CD4-positive, alpha-beta T cell treated with Interleukin-4 for 1 hour (primary cell): ENCODE measurements around the gene S100A4.
"Not testable (repeated sequence)": the region's sequence is repeated elsewhere in the genome, so short reads cannot be mapped to it uniquely, and the experiment has no call there.

Experiments
- DNase-seq, 2 donors: peaks; one replicate each; pipeline ENCODE4 v3.0.0-alpha.2; 2020 to 2022

The S100A4 gene

DNA sequence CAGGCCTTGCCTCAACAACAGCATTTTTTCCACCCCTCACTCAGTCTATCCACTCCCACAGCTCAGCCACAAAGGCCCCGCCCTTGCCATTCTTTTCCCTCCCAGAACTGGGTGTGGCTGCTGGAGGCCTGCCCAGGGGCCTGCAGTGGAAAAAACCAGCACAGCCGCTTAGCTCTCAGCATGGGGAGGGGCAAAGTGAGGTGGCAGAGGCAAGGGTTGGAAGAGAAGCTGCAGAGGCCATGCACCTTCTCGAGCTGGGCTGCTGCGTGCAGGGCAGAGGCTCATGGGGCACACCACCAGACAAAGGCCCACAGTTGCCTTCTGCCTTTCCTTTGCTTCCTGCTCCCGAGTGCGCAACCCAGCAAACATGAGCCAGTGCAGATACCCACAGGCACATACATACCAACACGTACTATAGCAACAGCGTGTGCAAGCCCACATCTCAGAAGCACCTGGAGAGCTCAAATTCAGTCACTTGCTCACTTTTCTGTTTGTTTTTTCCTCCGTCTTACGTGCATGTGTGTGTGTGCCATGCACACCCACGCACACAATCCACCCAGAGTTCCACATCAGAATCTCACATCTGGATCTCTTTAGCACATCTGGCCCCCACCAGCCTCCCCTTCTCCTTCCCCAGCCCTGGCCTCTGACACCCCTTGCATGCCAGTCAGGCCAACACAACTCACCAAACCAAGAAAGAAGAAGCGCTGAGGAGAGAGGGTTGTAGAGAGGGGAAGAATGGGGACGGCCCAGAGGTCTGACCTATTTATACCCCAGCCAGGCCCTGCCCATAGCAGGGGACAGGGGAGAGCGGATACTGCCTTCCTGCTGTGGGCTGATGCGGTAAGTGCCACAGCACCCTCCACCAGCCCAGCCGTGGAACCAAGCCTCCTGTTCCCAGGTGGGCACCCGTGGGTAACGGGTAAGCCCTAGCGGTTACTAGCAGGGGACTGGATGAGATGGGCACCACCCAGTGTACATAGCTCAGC is at the start of gene S100A4:
Gene S100A4, minus strand, starts transcription at position 740 of the 989 bp plus-strand sequence. CDS start 1,012 bp downstream, outside the sequence.
- DNase-seq, result peak; percentile 83 to 90

DNA sequence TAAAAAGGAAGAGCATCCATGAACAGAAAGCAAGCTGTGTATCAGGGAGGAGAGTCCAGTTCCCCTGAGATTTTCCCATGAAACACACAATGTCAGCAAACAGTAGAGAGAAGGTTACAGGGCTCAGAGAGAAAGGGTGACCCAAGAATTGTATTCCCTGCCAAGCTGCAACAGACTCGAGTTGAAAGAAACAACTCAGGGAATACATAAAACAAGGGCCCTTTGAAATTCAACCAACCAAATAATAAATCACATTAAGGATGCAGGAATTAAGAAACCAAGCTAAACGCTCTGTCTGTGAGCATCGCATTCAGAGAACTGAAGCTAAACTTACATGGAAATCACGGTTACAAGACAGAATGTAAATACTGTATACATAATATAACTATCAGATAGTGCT is 47.1 kb upstream of the S100A4 start:
- DNase-seq, result no peak

DNA sequence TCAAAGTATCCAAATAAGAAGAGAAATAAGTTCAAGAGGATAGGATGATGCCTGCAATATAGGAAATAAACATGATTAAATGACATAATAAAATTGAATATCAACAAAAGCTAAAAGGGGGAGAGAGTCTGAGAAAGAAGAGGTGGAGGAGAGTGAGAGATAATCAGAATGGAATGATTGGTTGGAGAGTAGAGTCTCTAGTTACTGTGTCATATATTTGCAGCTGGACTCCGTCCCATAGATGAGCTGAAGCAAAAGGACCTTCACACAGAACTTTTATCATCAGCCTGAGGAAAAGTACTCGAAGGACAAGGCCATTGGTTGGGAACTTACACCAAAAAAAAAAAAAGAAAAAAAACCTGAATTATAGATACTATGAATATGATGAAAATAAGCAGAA is 42.9 kb upstream of the S100A4 start:
- DNase-seq, result no peak

DNA sequence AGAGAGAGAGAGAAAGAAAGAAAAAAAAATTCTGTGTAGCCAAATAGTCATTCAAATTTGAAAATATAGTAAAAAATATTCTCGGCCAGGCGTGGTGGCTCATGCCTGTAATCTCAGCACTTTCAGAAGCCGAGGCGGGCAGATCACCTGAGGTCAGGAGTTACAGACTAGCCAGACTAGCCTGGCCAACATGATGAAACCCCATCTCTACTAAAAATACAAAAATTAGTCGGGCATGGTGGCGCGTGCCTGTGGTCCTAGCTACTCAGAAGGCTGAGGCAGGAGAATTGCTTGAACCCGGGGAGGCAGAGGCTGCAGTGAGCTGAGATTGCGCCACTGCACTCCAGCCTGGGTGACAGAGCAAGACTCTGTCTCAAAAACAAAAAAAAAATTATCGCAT is 42.4 kb upstream of the S100A4 start:
- DNase-seq, result not testable (repeated sequence)

DNA sequence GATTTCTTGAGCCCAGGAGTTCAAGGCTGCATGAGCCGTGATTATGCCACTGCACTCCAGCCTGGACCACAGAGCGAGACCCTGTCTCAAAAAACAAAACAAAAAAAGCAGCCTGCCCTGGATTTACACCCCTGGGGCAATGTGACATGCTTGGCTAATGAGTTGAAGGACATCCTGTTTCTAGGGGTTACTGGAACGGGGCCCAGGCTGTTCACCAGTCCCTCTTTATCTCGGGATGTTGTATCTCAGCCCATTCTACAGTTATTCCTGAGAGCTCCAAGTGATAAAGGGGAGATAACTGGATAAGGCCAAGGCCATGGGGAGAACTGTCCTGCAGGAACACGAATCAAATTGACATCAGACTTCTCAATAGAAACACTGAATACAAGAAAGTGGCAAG is 41.7 kb upstream of the S100A4 start:
- DNase-seq, result no peak

DNA sequence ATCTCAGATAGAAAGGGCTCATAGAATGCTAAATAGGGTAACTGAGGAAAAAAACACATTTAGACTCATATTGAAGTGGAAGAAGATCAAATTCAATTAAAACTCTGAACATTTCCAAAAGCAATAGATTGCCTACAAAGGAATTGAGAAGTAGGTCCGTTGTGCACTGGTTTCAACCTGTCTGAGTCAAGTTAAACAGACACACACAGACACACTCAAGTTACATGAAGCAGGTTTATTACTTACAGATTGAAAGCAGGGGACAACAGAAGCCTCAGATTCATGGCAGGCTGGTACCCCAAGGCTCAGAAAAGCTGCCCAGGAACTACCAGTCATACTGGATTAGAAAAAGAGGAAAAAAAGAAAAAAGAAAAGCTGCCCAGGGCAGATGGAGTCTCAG is 40.7 kb upstream of the S100A4 start:
- no peak for DNase-seq

DNA sequence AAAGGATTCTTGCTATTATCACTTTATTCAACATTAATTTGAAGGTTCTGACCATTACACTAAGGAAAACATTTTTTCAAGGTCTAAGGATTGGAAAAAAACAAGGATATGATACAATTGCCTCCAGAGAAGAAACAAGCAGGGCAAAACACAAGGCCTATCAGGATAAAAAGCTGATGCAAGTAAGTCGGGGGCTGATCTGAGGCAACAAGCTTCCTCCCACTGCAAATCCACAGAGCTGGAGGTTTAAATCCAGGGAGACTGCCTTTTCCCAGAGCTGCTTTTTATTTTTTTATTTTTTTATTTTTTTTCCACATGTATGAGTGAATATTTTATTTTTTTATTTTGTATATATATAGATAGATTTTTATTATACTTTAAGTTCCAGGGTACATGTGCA is 39.4 kb upstream of the S100A4 start:
- no peak for DNase-seq

DNA sequence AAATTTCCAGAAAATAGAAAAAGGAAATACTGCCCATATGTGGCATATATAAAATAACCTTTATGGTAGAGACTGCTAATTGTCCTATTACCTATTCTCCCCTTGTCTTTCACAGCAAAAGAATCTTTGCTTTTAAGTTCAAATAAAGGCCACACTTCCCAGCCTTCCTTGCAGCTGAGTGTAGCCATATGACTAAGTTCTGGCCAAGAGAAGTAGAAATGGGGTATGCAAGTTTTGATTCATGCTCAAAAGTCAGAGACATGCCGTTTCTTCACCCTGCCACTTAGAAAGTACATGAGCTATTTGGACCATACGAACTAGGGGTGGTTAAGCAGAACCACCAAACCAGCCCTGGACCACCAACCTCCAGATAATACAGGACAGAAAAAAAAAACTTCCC is 38.4 kb upstream of the S100A4 start:
- no peak for DNase-seq

DNA sequence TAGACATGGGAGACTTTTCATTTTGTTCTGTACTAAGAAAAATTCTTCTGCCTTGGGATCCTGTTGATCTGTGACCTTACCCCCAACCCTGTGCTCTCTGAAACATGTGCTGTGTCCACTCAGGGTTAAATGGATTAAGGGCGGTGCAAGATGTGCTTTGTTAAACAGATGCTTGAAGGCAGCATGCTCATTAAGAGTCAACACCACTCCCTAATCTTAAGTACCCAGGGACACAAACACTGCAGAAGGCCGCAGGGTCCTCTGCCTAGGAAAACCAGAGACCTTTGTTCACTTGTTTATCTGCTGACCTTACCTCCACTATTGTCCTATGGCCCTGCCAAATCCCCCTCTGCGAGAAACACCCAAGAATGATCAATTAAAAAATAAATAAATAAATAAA is 37.9 kb upstream of the S100A4 start:
- DNase-seq, result not testable (repeated sequence)

DNA sequence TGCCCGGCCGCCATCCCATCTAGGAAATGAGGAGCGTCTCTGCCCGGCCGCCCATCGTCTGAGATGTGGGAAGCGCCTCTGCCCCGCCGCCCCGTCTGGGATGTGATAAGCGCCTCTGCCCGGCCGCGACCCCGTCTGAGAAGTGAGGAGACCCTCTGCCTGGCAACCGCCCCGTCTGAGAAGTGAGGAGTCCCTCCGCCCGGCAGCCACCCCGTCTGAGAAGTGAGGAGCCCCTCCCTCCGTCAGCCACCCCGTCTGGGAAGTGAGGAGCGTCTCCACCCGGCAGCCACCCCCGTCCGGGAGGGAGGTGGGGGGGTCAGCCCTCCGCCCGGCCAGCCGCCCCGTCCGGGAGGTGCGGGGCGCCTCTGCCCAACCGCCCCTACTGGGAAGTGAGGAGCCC is 37.2 kb upstream of the S100A4 start:
- not testable (repeated sequence) for DNase-seq

DNA sequence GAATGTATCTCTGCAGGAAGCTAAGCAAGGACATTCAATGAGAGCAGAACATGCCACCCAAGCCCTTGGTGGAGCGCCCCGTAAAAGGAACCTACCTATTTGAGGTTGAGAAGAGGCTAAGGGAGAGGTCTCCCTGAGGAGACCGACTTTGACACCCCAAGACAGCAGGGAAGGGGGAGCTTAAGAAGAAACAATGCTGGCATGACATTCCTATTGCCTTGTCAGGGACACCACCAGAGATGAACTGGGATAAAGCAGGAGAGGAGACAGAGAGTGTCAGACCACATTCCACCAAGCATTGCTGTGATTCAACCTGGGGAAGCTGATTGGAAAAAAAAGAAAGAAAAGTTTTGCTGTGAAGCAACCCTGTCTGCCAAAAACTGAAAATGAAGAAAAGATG is 33.3 kb upstream of the S100A4 start:
- no peak for DNase-seq

DNA sequence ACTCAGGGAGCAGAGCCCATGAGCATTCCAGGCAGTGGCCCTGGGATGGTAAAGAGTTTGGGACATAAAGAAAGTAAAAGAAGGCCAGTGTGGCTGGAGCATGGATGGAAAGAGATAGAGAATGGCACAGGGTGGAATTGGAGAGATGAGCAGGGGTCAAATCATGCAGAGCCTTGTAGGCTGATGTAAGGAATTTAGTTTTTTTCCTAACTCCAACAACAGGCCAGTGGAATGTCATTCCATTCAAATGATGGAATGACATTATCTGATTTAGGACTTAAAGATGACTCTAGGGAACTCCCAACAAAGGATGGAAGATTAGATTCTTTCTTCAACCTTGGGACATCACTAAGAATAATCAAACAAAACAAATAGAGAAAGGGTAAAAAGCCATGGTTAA is 32.9 kb upstream of the S100A4 start:
- DNase-seq, result no peak

DNA sequence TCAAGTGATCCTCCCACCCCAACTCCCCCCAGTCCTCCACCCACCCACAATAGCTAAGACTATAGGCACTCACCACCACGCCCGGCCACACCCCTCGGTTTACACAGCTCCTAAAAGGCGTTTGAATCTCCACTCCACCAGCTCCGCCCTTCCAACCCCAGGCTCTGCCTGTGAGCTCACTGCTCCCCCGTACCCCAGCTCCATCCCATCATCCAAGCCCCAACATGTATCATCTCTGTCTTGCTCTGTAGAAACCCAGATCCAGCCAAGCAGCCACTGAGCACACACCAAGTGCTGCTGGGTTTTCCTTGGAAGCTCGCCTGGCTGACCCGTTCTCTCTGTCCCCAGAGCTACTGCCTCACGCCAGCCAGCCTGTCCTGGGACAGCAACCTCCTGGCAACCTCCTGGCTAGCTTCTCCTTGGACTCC is 32.0 kb upstream of the S100A4 start:
- DNase-seq, result no peak

DNA sequence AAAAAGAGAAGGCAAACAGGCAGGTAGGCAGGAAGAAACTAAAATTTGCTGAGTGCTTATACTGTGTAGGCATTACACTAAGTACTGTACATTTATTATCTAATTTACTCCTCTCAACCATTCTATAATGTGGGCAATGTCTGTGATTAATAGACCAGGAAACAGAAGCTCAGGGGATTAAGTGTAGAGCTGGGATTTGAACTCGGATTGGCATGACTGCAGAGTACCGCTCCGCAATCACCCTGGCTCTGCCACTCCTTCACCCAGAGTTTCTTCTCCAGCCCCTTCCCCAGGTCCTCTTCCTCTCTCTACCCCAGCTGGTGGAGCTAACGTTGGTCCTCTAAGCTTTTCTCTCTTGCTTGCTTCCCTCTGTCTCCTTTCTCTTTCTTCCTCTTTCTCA is 31.5 kb upstream of the S100A4 start:
- DNase-seq, result no peak

DNA sequence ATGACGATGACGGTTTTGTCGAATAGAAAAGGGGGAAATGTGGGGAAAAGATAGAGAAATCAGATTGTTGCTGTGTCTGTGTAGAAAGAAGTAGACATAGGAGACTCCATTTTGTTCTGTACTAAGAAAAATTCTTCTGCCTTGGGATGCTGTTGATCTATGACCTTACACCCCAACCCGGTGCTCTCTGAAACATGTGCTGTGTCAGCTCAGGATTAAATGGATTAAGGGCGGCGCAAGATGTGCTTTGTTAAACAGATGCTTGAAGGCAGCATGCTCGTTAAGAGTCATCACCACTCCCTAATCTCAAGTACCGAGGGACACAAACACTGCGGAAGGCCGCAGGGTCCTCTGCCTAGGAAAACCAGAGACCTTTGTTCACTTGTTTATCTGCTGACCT is 29.9 kb upstream of the S100A4 start:
- not testable (repeated sequence) for DNase-seq

DNA sequence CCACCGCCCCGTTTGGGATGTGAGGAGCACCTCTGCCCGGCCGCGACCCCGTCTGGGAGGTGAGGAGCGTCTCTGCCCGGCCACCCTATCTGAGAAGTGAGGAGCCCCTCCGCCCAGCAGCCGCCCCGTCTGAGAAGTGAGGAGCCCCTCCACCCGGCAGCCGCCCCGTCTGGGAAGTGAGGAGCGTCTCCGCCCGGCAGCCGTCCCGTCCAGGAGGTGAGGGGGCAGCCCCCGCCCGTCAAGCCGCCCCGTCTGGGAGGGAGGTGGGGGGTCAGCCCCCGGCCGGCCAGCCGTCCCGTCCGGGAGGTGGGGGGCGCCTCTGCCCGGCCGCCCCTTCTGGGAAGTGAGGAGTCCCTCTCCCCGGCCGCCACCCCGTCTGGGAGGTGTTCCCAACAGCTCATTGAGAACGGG is 29.5 kb upstream of the S100A4 start:
- not testable (repeated sequence) for DNase-seq

DNA sequence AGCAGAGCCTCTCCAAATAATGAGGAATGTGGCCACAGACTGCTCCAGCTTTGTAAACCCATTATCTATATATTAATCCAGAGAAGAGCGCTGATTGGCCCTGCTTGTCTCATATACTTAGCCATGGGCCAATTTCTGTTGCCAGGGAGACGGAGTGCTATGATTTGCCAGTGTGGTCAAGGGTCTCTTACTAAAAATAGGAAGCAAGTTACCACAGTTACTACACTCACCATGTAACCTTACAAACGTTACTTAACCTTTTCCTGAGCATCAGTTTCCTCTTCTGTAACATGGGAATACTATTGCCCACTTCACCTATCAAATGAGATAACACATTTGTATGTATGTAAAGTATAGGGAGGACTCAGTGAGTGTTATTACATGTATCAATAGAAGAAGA is 27.7 kb upstream of the S100A4 start:
- DNase-seq, result no peak

DNA sequence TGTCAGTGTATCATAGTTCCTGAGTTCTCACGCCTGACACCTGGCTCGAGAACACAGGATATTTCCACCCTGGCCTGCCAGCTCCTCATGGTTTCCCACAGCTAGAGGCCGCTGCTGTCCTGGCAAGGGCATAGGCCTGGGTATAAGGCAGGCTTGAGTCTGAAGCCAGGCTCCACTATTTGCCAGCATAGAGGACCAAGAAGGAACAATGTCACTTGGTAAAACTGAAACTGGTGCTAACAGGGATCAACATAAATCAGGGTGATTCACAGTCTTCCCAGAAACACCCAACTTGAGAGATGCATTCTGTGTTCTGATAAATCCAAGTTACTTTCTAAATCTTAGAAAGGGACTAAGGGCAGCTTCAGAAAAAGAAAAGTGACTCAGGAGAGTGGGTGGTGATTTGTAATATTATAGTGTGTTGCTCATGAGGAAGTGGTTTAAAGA is 27.0 kb upstream of the S100A4 start:
- peak; percentile 54 to 71 for DNase-seq

DNA sequence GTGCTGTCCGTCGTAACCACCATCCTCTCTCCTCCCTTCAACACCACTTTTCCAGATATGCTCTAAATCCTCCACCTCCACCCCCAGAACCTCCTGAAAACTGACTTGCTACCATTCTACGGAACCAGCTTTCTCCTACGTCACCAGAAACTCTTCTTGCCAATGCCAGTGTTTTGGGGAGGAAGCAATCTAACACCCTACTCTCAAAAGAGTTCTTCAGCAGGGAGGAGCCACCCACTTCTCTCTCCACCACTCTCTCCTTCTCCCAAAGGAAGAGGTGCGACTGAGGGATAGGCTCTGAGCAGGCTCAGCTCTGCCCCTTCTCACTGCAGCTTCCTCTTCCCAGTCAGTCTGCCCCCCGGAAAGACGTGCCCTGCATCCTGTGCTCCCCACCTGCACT is 26.1 kb upstream of the S100A4 start:
- DNase-seq, result no peak

DNA sequence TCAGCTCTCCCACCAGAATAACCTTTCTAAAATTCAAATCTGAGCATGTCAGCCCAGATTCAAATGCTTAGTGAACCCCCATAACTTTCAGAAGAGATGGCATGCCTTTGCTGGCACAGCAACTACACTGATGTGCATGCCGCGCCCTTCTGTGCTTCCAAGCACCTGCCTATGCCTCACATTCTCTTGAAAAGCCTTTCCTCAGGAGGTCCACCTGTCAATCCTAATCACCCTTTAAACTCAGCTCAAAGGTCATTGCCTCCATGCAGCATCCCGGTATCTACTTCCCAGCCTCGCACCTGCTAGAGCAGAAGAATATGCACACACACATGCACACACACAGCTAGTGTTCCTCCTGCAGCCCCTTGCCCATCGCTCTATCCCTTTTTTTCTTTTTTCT is 25.3 kb upstream of the S100A4 start:
- DNase-seq, result no peak

DNA sequence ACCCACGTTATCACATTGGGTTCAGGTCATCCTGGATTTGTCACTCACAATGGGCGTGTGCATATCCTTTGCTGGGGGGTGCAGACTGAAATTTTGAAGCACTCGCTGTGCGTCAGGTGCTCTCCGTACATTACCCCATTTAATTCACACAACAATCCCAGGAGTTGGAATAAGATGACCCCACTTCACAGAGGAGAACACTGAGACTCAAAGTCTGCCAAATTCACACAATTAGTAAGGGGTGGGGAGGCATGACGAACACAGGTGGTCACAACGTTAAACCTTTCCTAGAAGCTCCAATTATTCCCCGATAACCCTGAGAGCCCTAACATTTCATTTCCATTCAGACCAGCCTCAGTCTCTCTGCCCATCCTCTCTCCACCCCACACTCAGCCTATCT is 23.9 kb upstream of the S100A4 start:
- DNase-seq, result no peak

DNA sequence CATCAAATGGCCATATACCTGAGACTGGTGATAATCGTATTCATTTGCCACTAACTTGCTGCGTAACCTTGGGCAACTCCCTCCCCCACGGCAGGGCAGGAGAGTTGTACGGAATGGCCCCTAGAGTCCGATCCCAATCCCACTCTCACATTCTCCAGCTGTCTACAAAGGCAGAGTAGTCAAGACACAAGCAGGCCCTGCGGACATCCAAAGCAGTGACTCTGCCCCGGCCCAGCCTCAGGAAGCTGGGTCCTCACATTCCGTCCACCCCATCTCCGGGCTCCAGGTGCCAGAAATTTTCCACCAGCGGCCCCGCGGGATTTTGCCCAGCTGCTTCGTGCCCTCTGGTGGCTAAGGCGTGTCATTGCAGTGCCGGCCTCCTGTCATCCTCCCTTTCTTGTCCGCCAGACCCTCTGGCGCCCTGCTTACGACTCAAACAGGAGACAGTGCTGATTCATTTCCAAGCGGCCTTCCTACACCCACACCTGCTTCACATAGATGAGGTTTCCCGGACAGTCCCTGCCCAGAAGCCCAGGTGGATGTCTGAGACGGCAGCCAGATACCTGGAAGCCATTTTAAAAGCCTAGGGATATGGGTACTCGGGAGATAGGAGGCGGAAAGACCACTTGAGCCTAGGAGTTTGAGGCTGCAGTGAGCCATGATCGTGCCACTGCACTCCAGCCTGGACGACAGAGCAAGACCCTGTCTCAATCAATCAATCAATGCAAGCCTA is 22.9 kb upstream of the S100A4 start:
- peak; percentile 82 to 83 for DNase-seq

DNA sequence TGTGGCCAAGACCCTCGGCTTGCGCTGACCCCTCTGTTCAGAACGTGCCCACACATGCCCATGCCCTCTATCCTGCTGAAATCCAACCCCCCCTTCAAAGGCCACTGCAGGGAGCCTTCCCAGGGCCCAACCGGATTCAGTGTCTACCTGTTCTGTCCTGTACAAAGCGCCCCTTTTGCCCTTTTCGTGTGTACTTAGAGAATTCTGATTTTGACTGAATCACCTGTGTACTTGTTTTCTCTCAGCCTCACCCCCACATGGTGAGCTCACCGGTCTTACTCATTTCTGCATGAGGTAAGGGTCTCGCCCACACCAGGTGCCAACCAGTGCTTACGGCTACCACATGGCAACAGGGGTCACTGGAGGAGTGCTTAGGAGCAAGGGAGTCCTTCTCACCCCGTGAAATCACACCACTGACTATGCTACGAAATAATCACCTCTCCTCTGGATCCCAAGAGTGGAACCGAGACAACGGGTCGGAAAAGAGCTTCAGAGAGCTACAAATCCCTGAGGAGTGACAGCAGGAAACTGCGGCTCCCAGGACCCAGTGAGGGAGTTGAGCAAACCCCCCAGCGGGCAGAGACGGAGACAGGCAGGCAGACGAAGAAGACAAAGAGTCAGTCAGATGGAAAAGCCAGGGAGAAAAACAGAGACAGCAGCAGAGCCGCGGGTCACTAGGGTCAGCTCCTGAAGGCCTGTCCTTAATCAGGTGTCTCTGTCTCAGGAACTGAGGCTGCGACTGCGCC is 22.2 kb upstream of the S100A4 start:
- no peak for DNase-seq
